22Rv1 (cell line): Measurements from ENCODE around the gene GPATCH11.

ENCODE experiments used
- H3K27ac ChIP-seq: fragments of 450-650 bp; 2 replicates; pipeline ENCODE4 v1.5.1; 2017
- ZFX ChIP-seq: fragments of 450-650 bp; IDR thresholded peaks from 2 replicates; pipeline ENCODE4 v1.6.1; 2017; ENCODE audit warnings: antibody characterized with exemption, borderline replicate concordance
- TF ChIP-seq, protein P1 (sequence below): fragments of 450-650 bp; IDR thresholded peaks from 2 replicates; pipeline ENCODE4 v1.5.1; 2017; ENCODE audit warnings: mild to moderate bottlenecking

The GPATCH11 gene

DNA sequence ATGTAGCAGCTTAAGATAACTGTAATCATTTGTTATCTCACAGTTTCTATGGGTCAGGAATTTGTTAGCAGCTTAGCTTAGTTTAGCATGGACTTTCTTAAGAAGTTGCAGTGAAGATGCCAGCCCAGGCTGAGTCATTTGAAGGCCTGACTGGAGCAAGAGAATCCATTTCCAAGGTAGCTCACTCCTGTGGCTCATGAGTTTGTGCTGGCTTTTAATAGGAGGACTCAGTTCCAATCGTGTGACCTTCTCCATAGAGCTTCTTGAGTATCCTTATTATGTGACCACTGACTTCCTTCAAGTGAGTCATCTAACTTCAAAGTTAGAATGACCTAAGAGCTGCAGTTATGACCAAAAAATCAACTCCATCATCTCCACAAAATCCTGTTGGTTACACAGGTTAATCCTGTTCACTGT lies 1.4 kb downstream of the GPATCH11 start:
- no peak overlapping the region for H3K27ac ChIP-seq
- TF ChIP-seq ZFX = no peak
- TF ChIP-seq, protein P1, sequence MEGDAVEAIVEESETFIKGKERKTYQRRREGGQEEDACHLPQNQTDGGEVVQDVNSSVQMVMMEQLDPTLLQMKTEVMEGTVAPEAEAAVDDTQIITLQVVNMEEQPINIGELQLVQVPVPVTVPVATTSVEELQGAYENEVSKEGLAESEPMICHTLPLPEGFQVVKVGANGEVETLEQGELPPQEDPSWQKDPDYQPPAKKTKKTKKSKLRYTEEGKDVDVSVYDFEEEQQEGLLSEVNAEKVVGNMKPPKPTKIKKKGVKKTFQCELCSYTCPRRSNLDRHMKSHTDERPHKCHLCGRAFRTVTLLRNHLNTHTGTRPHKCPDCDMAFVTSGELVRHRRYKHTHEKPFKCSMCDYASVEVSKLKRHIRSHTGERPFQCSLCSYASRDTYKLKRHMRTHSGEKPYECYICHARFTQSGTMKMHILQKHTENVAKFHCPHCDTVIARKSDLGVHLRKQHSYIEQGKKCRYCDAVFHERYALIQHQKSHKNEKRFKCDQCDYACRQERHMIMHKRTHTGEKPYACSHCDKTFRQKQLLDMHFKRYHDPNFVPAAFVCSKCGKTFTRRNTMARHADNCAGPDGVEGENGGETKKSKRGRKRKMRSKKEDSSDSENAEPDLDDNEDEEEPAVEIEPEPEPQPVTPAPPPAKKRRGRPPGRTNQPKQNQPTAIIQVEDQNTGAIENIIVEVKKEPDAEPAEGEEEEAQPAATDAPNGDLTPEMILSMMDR = no peak

GRCh38 chr2:37090019-37090477 lies 5.7 kb downstream of the GPATCH11 start:
- no peak overlapping the region for H3K27ac ChIP-seq
- no peak for TF ChIP-seq ZFX
- TF ChIP-seq, protein P1 = no peak

DNA sequence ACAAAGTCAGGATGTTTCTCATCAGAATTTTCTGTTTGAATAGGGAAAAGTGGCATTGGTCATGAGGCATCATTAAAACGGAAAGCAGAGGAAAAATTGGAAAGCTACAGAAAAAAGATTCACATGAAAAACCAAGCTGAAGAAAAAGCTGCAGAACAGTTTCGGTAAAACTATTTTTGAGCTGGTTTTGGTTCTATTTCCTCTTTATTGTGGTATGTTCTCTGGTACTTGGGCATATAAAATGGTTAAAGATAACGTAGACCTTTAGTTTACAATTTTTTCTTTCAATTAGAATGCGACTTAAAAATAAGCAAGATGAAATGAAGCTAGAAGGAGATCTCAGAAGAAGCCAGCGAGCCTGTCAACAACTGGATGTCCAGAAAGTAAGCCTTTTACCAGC lies 7.6 kb downstream of the GPATCH11 start:
- no peak for TF ChIP-seq ZFX
- TF ChIP-seq, protein P1 = no peak
- H3K27ac ChIP-seq = no peak overlapping the region

DNA sequence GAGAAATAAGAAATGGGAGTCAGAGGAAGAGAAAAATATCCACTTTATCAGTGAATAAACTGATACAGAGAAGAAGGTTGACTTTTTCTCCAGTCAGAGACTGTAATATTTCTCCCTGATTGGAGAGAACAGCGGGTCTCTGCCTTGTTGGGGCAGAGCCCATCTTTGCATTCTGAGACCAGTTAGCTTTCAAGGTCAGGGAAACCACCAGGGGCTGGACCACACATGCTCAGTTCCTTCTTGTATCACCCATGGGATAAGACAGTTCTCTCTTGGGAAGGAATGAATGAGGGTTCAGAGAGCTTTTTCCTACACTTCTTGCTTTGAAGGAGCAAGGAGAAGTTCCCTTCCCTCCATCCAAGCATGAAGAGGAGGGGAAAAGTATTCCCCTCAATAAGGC lies 12.2 kb downstream of the GPATCH11 start:
- TF ChIP-seq ZFX = no peak
- TF ChIP-seq, protein P1 = no peak
- H3K27ac ChIP-seq = no peak overlapping the region

GRCh38 chr2:37098416-37099118 lies 14.2 kb downstream of the GPATCH11 start:
- H3K27ac ChIP-seq = no peak overlapping the region
- TF ChIP-seq, protein P1 = no peak
- TF ChIP-seq ZFX = no peak

DNA sequence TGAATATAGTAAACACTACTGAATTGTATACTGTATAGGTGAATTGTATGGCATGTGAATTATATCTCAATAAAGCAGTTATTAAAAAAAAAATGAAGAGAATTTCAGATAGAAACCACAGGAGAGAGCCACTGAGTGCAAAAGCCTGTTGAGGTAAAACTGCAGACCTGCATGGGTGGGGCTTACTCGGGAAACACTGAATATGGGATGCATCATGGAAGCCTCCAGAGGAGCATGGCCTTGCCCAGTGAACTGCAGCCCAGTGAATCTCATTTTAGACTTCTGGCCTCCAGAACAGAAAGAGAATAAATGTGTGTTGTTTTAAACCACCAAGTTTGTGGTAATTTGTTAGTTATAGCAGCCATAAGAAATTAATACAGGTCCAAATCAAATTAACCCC lies 15.7 kb downstream of the GPATCH11 start:
- TF ChIP-seq, protein P1 = no peak
- no peak for TF ChIP-seq ZFX
- no peak overlapping the region for H3K27ac ChIP-seq

- no peak overlapping the region for H3K27ac ChIP-seq
- TF ChIP-seq ZFX = no peak
- TF ChIP-seq, protein P1 = no peak
These were observed 18.3 kb downstream of the GPATCH11 start for GRCh38 chr2:37102588-37102987.
